ENCODE results near the gene ADD1. TPM values are rescaled to one million over a fixed set of nuclear protein-coding genes. Genes with fewer than 3 reads are reported as not detected.

ADD1 gene
- total and polyA plus RNA-seq, 2 of the 13 experiments (the other 11 are each of a cell fraction or from before 2014, with no cell fraction given), result 73.9 to 122 TPM

DNA sequence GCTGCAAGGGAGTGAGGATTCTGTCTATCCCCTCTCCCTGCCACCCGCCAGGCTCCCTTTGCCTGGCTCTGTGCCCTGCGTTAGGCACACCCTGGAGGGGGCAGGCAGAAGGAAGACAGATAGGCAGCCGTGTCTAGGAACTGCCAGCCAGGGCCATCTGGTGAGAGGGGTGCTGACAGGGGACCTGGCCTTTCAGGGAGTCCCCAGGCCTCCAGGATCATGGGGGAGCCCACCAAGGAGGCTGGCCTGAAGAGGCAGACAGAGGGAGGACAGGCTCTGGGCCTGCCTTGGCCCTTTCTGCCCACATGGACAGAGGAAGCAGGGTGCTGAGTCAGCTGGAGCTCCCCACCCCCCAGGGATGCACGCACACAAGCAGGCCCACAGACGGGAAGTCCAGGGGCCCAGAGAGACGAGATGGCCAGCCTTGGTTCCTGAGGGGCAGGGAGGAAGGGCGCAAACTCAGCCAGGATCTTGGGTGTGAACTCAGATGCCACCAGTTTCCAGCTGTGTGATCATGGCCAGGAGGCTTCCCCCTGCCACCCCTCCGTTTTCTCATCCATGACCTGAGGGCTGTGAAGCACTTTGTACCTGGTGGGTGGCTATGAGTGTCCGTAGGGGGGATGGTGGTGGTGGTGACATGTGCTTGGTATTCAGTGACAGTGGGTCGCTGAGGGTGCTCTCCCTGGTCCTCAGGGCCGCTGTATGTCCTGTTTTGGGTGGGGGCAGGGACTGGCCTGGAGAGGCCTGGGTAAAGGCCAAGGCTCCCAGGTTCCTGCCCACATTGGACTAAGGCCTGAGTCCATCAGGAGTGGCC lies 49.0 kb upstream of the ADD1 start (continued):
- TF ChIP-seq ZNF274 (CRISPR knock-in tag; IDR thresholded peaks at IDR 0.05) (0 out of 2 replicates have a peak, but pooled peaks have one; percentile 12), HNF4A (CRISPR knock-in tag; IDR thresholded peaks at IDR 0.05) (peak; percentile 67), SAP130 (CRISPR knock-in tag; IDR thresholded peaks at IDR 0.05; ENCODE audit: low read depth) (peak; percentile 14; the same call in 1 of the 2 replicates), NCOA1 (CRISPR knock-in tag; IDR thresholded peaks at IDR 0.05) (no peak), KDM3A (CRISPR knock-in tag; IDR thresholded peaks at IDR 0.05; ENCODE audit: low read depth) (no peak), MAZ (IDR thresholded peaks at IDR 0.05; ENCODE audit: borderline replicate concordance, low read depth, low read length) (no peak), MAZ (CRISPR knock-in tag; IDR thresholded peaks at IDR 0.05; ENCODE audit: low read depth) (peak; percentile 22), ZFX (CRISPR knock-in tag; IDR thresholded peaks at IDR 0.05; ENCODE audit: low read depth) (peak; percentile 57), TBX2 (CRISPR knock-in tag; IDR thresholded peaks at IDR 0.05; ENCODE audit: borderline replicate concordance) (peak; percentile 17; the same call in 1 of the 2 replicates), ZKSCAN5 (CRISPR knock-in tag; IDR thresholded peaks at IDR 0.05) (no peak), LCORL (IDR thresholded peaks at IDR 0.05) (no peak), LCORL (CRISPR knock-in tag; IDR thresholded peaks at IDR 0.05) (peak; percentile 56), YEATS4 (CRISPR knock-in tag; IDR thresholded peaks at IDR 0.05; ENCODE audit: borderline replicate concordance) (0 out of 2 replicates have a peak, but pooled peaks have one; percentile 34), HIVEP1 (CRISPR knock-in tag; IDR thresholded peaks at IDR 0.05) (peak; percentile 12; the same call in 1 of the 2 replicates), ZNF614 (CRISPR knock-in tag; IDR thresholded peaks at IDR 0.05; ENCODE audit: borderline replicate concordance) (no peak), GABPB1 (CRISPR knock-in tag; IDR thresholded peaks at IDR 0.05) (peak; percentile 69), ATF7 (IDR thresholded peaks at IDR 0.05) (no peak), ATF7 (CRISPR knock-in tag; IDR thresholded peaks at IDR 0.05) (0 out of 2 replicates have a peak, but pooled peaks have one; percentile 58), CREB1 (IDR thresholded peaks at IDR 0.05) (no peak), CREB1 (CRISPR knock-in tag; IDR thresholded peaks at IDR 0.05) (no peak), FOSL2 (CRISPR knock-in tag; IDR thresholded peaks at IDR 0.05) (0 out of 2 replicates have a peak, but pooled peaks have one; percentile 28), MTF1 (CRISPR knock-in tag; IDR thresholded peaks at IDR 0.05) (no peak), MAFG (CRISPR knock-in tag; IDR thresholded peaks at IDR 0.05) (0 out of 2 replicates have a peak, but pooled peaks have one; percentile 74)
- TF ChIP-seq, protein P1, sequence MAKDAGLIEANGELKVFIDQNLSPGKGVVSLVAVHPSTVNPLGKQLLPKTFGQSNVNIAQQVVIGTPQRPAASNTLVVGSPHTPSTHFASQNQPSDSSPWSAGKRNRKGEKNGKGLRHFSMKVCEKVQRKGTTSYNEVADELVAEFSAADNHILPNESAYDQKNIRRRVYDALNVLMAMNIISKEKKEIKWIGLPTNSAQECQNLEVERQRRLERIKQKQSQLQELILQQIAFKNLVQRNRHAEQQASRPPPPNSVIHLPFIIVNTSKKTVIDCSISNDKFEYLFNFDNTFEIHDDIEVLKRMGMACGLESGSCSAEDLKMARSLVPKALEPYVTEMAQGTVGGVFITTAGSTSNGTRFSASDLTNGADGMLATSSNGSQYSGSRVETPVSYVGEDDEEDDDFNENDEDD (CRISPR knock-in tag; IDR thresholded peaks at IDR 0.05; ENCODE audit: borderline replicate concordance), result no peak
- TF ChIP-seq, protein P2, sequence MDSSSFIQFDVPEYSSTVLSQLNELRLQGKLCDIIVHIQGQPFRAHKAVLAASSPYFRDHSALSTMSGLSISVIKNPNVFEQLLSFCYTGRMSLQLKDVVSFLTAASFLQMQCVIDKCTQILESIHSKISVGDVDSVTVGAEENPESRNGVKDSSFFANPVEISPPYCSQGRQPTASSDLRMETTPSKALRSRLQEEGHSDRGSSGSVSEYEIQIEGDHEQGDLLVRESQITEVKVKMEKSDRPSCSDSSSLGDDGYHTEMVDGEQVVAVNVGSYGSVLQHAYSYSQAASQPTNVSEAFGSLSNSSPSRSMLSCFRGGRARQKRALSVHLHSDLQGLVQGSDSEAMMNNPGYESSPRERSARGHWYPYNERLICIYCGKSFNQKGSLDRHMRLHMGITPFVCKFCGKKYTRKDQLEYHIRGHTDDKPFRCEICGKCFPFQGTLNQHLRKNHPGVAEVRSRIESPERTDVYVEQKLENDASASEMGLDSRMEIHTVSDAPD (CRISPR knock-in tag; IDR thresholded peaks at IDR 0.05), result 0 out of 2 replicates have a peak, but pooled peaks have one; percentile 36
- TF ChIP-seq, protein P3, sequence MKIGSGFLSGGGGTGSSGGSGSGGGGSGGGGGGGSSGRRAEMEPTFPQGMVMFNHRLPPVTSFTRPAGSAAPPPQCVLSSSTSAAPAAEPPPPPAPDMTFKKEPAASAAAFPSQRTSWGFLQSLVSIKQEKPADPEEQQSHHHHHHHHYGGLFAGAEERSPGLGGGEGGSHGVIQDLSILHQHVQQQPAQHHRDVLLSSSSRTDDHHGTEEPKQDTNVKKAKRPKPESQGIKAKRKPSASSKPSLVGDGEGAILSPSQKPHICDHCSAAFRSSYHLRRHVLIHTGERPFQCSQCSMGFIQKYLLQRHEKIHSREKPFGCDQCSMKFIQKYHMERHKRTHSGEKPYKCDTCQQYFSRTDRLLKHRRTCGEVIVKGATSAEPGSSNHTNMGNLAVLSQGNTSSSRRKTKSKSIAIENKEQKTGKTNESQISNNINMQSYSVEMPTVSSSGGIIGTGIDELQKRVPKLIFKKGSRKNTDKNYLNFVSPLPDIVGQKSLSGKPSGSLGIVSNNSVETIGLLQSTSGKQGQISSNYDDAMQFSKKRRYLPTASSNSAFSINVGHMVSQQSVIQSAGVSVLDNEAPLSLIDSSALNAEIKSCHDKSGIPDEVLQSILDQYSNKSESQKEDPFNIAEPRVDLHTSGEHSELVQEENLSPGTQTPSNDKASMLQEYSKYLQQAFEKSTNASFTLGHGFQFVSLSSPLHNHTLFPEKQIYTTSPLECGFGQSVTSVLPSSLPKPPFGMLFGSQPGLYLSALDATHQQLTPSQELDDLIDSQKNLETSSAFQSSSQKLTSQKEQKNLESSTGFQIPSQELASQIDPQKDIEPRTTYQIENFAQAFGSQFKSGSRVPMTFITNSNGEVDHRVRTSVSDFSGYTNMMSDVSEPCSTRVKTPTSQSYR (CRISPR knock-in tag; IDR thresholded peaks at IDR 0.05; ENCODE audit: borderline replicate concordance), result peak; percentile 51; the same call in 1 of the 2 replicates
